HG03095 (cell line): ENCODE data around the gene CROCC2.

Experiments used
- ATAC-seq: cut with Tn5 transposase; IDR thresholded peaks from one replicate; pipeline ENCODE4 v1.9.1; 2021; ENCODE audit warnings: moderate library complexity; ENCODE audit not compliant: unreplicated experiment

Gene CROCC2

GRCh38 chr2:241033336-241033987, 127.3 kb downstream of the CROCC2 start:
- no peak for ATAC-seq

- no peak for ATAC-seq
Measured at GRCh38 chr2:241033994-241034393, 127.9 kb downstream of the CROCC2 start.

GRCh38 chr2:241034490-241035141, 128.5 kb downstream of the CROCC2 start:
- no peak for ATAC-seq

- no peak for ATAC-seq
Measured at GRCh38 chr2:241035142-241035817, 129.1 kb downstream of the CROCC2 start.

GRCh38 chr2:241035818-241036396, 129.8 kb downstream of the CROCC2 start:
- no peak for ATAC-seq

GRCh38 chr2:241036397-241036963, 130.3 kb downstream of the CROCC2 start:
- ATAC-seq: peak; percentile 71

GRCh38 chr2:241036964-241037421, 130.9 kb downstream of the CROCC2 start:
- no peak for ATAC-seq

GRCh38 chr2:241037498-241037897, 131.4 kb downstream of the CROCC2 start:
- ATAC-seq: no peak

- ATAC-seq: no peak
Measured at GRCh38 chr2:241038374-241039180, 132.4 kb downstream of the CROCC2 start.

- ATAC-seq: no peak
Measured at GRCh38 chr2:241039416-241039815, 133.3 kb downstream of the CROCC2 start.

GRCh38 chr2:241040081-241040803, 134.1 kb downstream of the CROCC2 start:
- no peak for ATAC-seq

- ATAC-seq: peak; percentile 61
Measured at GRCh38 chr2:241041589-241042158, 135.5 kb downstream of the CROCC2 start.
